ENCODE measurements around the gene CPED1.

Gene CPED1

GRCh38 chr7:121331048-121331447, 342.5 kb downstream of the CPED1 start:
- FAIRE-seq: peak; percentile 72

- FAIRE-seq: no peak
Measured at GRCh38 chr7:121331574-121331973, 343.1 kb downstream of the CPED1 start.

- no peak for FAIRE-seq
Measured at GRCh38 chr7:121334376-121334775, 345.9 kb downstream of the CPED1 start.

GRCh38 chr7:121334875-121335648, 346.6 kb downstream of the CPED1 start:
- FAIRE-seq: peak; percentile 87

GRCh38 chr7:121336579-121336978, 348.1 kb downstream of the CPED1 start:
- no peak for FAIRE-seq

- FAIRE-seq: no peak
Measured at GRCh38 chr7:121337398-121337797, 348.9 kb downstream of the CPED1 start.

GRCh38 chr7:121339082-121339481, 350.6 kb downstream of the CPED1 start:
- no peak for FAIRE-seq

GRCh38 chr7:121341933-121342332, 353.4 kb downstream of the CPED1 start:
- FAIRE-seq: no peak

GRCh38 chr7:121342631-121343030, 354.1 kb downstream of the CPED1 start:
- peak; percentile 91 for FAIRE-seq

- FAIRE-seq: no peak
Measured at GRCh38 chr7:121343302-121343701, 354.8 kb downstream of the CPED1 start.

- peak; percentile 72 for FAIRE-seq
Measured at GRCh38 chr7:121344093-121344492, 355.6 kb downstream of the CPED1 start.

GRCh38 chr7:121344497-121344896, 356.0 kb downstream of the CPED1 start:
- no peak for FAIRE-seq
